Measurements from ENCODE around the gene ADAMTSL1.

The ADAMTSL1 gene

DNA sequence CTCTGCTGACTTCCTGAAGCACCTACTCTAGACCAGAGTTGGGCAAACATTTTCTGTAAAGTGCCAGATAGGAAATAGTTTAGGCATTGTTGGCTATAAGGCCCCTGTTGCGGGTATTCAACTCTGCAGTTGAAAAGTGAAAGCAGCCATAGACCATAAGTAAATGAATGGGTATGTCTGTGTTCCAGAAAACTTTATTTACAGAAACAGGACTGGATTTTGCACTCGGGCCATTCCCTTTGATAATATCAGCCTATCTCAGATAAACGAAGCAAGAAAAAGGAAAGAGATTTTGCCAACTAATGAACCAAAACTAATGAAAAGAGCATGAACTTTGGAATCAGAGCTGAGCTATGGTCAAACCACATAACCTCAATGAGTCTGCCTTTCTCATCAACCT, 374.7 kb downstream of the ADAMTSL1 start:
- no peak for DNase-seq (ENCODE audit: low spot score)
- TF ChIP-seq, protein P1, sequence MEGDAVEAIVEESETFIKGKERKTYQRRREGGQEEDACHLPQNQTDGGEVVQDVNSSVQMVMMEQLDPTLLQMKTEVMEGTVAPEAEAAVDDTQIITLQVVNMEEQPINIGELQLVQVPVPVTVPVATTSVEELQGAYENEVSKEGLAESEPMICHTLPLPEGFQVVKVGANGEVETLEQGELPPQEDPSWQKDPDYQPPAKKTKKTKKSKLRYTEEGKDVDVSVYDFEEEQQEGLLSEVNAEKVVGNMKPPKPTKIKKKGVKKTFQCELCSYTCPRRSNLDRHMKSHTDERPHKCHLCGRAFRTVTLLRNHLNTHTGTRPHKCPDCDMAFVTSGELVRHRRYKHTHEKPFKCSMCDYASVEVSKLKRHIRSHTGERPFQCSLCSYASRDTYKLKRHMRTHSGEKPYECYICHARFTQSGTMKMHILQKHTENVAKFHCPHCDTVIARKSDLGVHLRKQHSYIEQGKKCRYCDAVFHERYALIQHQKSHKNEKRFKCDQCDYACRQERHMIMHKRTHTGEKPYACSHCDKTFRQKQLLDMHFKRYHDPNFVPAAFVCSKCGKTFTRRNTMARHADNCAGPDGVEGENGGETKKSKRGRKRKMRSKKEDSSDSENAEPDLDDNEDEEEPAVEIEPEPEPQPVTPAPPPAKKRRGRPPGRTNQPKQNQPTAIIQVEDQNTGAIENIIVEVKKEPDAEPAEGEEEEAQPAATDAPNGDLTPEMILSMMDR (IDR thresholded peaks at IDR 0.05; ENCODE audit: extremely low read depth, insufficient read depth, missing control alignments): no peak
- in situ Hi-C loops (cut with MboI; ENCODE audit: low pct_unique_long_range_greater_than_20kb, low sequenced_read_pairs, unreplicated experiment): no loop called here

GRCh38 chr9:18849270-18849669, 375.3 kb downstream of the ADAMTSL1 start:
- in situ Hi-C loops (cut with MboI; ENCODE audit: low pct_unique_long_range_greater_than_20kb, low sequenced_read_pairs, unreplicated experiment): no loop called here
- no peak for DNase-seq (ENCODE audit: low spot score)
- TF ChIP-seq, protein P1 (IDR thresholded peaks at IDR 0.05; ENCODE audit: extremely low read depth, insufficient read depth, missing control alignments): no peak

DNA sequence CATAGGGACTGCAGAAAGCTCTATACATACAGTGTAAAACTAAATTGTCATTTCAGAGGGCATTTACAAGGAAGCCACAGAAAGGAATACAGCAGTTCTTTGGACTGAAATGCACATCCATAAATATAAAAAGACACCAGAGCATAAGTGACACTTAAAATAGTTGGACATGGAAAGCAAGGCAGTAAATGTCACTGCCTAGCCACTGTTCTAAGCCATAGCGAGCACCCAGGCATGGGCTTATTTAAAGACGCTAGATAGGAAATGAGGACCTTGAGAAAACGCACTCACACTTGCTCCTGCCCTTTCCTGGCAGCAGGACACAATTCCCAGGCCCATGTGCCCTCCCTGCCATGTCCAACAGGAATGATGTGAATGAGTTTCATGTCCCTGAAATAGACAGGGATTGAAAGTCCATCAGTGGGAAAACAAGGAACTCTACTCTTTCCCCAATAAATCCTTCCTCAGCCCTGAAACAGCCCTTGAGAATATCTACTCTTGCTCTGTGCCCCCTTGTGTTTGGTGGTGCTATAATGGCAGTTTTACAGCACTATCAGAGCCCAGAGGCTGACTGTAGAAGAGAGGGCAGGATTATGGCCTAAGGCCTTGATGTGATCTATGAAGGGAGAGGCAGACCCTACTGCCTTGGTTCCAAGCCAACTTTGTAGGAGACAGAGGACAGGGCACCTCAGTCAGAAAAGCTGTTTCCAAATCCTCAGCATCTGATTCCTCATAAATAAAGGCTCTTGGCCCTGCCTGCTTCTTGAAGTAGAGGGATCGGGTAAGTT, 376.1 kb downstream of the ADAMTSL1 start:
- no peak for DNase-seq (ENCODE audit: low spot score)
- in situ Hi-C loops (cut with MboI; ENCODE audit: low pct_unique_long_range_greater_than_20kb, low sequenced_read_pairs, unreplicated experiment): no loop called here
- TF ChIP-seq, protein P1 (IDR thresholded peaks at IDR 0.05; ENCODE audit: extremely low read depth, insufficient read depth, missing control alignments): no peak

DNA sequence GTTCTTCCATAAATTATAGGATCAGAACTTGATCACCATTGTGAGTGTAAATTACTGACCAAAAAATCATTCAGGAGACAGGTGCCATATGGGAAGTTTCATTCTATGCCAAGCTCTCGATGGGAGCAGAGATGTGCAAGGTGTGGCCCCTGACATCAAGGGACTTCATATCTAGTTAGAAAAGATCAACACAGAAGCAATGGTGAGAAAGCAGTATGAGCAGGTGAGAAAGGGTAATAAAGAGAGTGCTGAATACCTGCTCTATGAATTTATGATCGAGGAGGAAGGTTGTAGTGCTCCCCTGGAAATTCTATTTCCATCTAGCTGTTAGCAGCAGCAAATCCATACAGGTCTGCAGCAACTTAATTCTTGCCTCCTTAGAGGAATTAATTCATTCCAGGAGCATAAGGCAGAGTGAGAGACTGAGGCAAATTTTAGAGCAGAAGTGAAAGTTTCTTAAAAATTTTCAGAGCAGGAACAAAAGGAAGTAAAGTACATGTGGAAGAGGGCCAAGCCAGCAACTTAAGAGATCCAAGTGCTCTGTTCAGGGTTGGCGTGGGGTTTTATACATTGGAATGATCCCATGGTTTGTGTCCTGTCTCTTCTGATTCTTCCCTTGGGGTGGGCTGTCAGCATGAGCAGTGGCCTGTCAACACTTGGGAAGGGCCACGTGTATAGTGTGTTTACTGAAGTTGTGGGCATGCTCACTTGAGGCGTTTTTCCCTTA, 377.3 kb downstream of the ADAMTSL1 start:
- no peak for DNase-seq (ENCODE audit: low spot score)
- in situ Hi-C loops (cut with MboI; ENCODE audit: low pct_unique_long_range_greater_than_20kb, low sequenced_read_pairs, unreplicated experiment): no loop called here
- TF ChIP-seq, protein P1 (IDR thresholded peaks at IDR 0.05; ENCODE audit: extremely low read depth, insufficient read depth, missing control alignments): no peak

DNA sequence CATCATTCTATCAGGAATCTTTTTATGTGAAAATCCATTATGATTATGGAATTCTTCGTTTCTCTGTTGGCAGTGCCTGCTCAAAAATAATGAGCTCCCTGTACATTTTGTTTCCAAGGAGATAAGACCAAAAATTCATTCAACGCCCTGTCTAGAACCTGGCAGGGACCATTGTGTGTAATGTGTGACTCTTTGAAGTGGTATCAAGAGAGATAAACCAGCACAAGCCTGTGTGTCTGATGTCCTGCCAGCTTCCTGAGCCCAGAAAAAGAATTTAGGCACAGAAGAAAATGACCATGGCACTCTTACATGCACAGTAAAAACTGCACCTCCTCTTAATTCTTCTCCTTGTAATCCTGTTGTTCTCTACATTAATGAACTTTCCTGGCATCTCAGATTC, 381.7 kb downstream of the ADAMTSL1 start:
- TF ChIP-seq, protein P1 (IDR thresholded peaks at IDR 0.05; ENCODE audit: extremely low read depth, insufficient read depth, missing control alignments): no peak
- in situ Hi-C loops (cut with MboI; ENCODE audit: low pct_unique_long_range_greater_than_20kb, low sequenced_read_pairs, unreplicated experiment): no loop called here
- DNase-seq (ENCODE audit: low spot score): no peak

GRCh38 chr9:18857334-18857733, 383.4 kb downstream of the ADAMTSL1 start:
- TF ChIP-seq, protein P1 (IDR thresholded peaks at IDR 0.05; ENCODE audit: extremely low read depth, insufficient read depth, missing control alignments): no peak
- no peak for DNase-seq (ENCODE audit: low spot score)
- in situ Hi-C loops (cut with MboI; ENCODE audit: low pct_unique_long_range_greater_than_20kb, low sequenced_read_pairs, unreplicated experiment): no loop called here
